MCF 10A (cell line): ENCODE data around the gene GXYLT2. TPM values are rescaled to one million over a fixed set of nuclear protein-coding genes. Genes with fewer than 3 reads are reported as not detected.
A peak's percentile ranks its signal among the peaks of the same experiment; 100 is the strongest.

Experiments
- Bru-seq: library from RNA; stranded (reverse); fragments of 400-500 nt; gene quantifications from one replicate; lab custom pipeline; 2021; lab: Mats Ljungman, UMichigan
- BruChase-seq, 2 experiments: library from RNA; stranded (reverse); fragments of 400-500 nt; gene quantifications; one replicate each; lab custom pipeline; 2021; lab: Mats Ljungman, UMichigan
- BruUV-seq: library from RNA; stranded (reverse); fragments of 400-500 nt; replicated peaks from 2 replicates; lab custom pipeline; 2021; lab: Mats Ljungman, UMichigan
- CTCF ChIA-PET: fragments of 300-600 bp; sonication (Branson Sonifier 250); formaldehyde crosslinking; extraction: SDS; loops from one replicate; lab custom pipeline; 2021; ENCODE audit warnings: antibody characterized with exemption, inconsistent platforms; lab: Yijun Ruan, JAX
- POLR2A ChIA-PET: fragments of 300-600, 350-650 bp; sonication (Branson Sonifier 250); formaldehyde crosslinking; extraction: SDS; loops from one replicate; lab custom pipeline; 2020; ENCODE audit warnings: antibody characterized with exemption, inconsistent platforms; lab: Yijun Ruan, JAX
- DNase-seq: peaks from one replicate; pipeline ENCODE4 v3.0.0-alpha.2; 2018; ENCODE audit not compliant: unreplicated experiment
- H3K27ac Mint-ChIP-seq: one replicate; pipeline ENCODE4 v1.8.0; 2022; ENCODE audit warnings: mild to moderate bottlenecking, low read depth, mixed read lengths; ENCODE audit not compliant: unreplicated experiment
- H3K27me3 Mint-ChIP-seq: one replicate; pipeline ENCODE4 v1.8.0; 2022; ENCODE audit warnings: mixed read lengths; ENCODE audit not compliant: insufficient read depth, unreplicated experiment
- H3K36me3 Mint-ChIP-seq: one replicate; pipeline ENCODE4 v1.8.0; 2022; ENCODE audit warnings: mild to moderate bottlenecking, moderate library complexity, mixed read lengths; ENCODE audit not compliant: insufficient read depth, unreplicated experiment
- H3K4me1 Mint-ChIP-seq: one replicate; pipeline ENCODE4 v1.8.0; 2022; ENCODE audit warnings: mixed read lengths; ENCODE audit not compliant: insufficient read depth, unreplicated experiment
- H3K4me3 Mint-ChIP-seq: one replicate; pipeline ENCODE4 v1.8.0; 2022; ENCODE audit warnings: mild to moderate bottlenecking, moderate library complexity, mixed read lengths; ENCODE audit not compliant: unreplicated experiment
- H3K9me3 Mint-ChIP-seq: one replicate; pipeline ENCODE4 v1.8.0; 2022; ENCODE audit warnings: mixed read lengths; ENCODE audit not compliant: unreplicated experiment
- CTCF ChIP-seq: fragments of 200-600 bp; IDR thresholded peaks from one replicate; pipeline ENCODE4 v1.8.0; 2022; ENCODE audit warnings: antibody characterized with exemption, mild to moderate bottlenecking; ENCODE audit not compliant: unreplicated experiment
- intact Hi-C: fragments of 100-400 bp; cut with micrococcal nuclease; formaldehyde crosslinking; loops from 2 replicates; pipeline ENCODE4 v1.14.1; 2022
- long read RNA-seq: library from polyadenylated mRNA; stranded (forward); transcript quantifications from one replicate; pipeline ENCODE4 v2.0.0, GENCODE V29; 2022
- total RNA-seq: library from RNA; stranded (reverse); gene quantifications from 2 replicates; pipeline ENCODE4 v1.2.3, GENCODE V29; 2022

Gene GXYLT2
- 3.9 and 4.1 TPM in 2 replicates for total RNA-seq
- Bru-seq, nascent RNA, result percentile 39 among the genes with signal in this experiment
- percentile 40 among the genes with signal in this experiment for BruChase-seq, experiment 1, labeled RNA remaining after a 6-hour chase
- BruChase-seq, experiment 2, labeled RNA remaining after a 2-hour chase, result percentile 35 among the genes with signal in this experiment
- long read RNA-seq, transcript GXYLT2-201 (7 exons, 3,260 nt), result major isoform, 6 of 6 reads
- long read RNA-seq, partial matches to known transcripts, result 0 of 6 reads
- long read RNA-seq, other reads (novel, unspliced or antisense), result 0 of 6 reads

GRCh38 chr3:72887705-72888545 lies at the start of gene GXYLT2:
TSS of gene GXYLT2 (plus strand) at chr3:72888046. CDS start at chr3:72888234, 188 bp downstream.
- Mint-ChIP-seq H3K36me3 (no peaks in the 10 kb centered on the region), H3K27ac (no peak within 1 kb of the TSS), H3K4me3 (peak within 1 kb of the TSS; percentile 79), H3K9me3 (no peaks in the 10 kb centered on the region), H3K4me1 (peaks cover 40% of the 10 kb centered on the region), H3K27me3 (no peaks in the 10 kb centered on the region)
- DNase-seq, result peak; percentile 63
- ChIA-PET CTCF (interaction anchor here (0.6 to 4.3 kb wide), 13 partner anchors 9 to 1786 kb away, joined by 3 to 35 read pairs (median 4); no protein-coding TSS in a partner anchor), POLR2A (interaction anchor here (0.7 to 2.6 kb wide), 12 partner anchors 18 to 1204 kb away, joined by 3 to 17 read pairs (median 5); partner anchors contain the start of gene SHQ1)
- BruUV-seq, result no TSS peak
- intact Hi-C loops, result loop anchor here (2.0 to 5.0 kb wide), 2 partner anchors 37 to 109 kb away; partner anchors contain the start of gene PPP4R2
- TF ChIP-seq CTCF, result no peak

- peaks cover 60% of the 10 kb centered on the region for H3K36me3 Mint-ChIP-seq
- BruUV-seq, result no TSS peak
- ChIA-PET POLR2A (interaction anchor here (0.6 to 1.2 kb wide), 3 partner anchors 17 to 1659 kb away, joined by 3 to 5 read pairs (median 5); no protein-coding TSS in a partner anchor), CTCF (no interaction called here)
- no peak for TF ChIP-seq CTCF
- H3K9me3 Mint-ChIP-seq, result no peaks in the 10 kb centered on the region
- intact Hi-C loops, result no loop called here
- peaks cover 3% of the 10 kb centered on the region for H3K4me1 Mint-ChIP-seq
- no peak for DNase-seq
- no peak overlapping the region for H3K4me3 Mint-ChIP-seq
- H3K27ac Mint-ChIP-seq, result no peak overlapping the region
- H3K27me3 Mint-ChIP-seq, result no peaks in the 10 kb centered on the region
These were observed 48.8 kb upstream of the GXYLT2 start for GRCh38 chr3:72839057-72839456.

- Mint-ChIP-seq H3K4me1 (peaks cover 32% of the 10 kb centered on the region), H3K36me3 (peaks cover 31% of the 10 kb centered on the region), H3K9me3 (no peaks in the 10 kb centered on the region), H3K27ac (peak overlapping the region; percentile 18), H3K27me3 (no peaks in the 10 kb centered on the region), H3K4me3 (no peak overlapping the region)
- no peak for TF ChIP-seq CTCF
- ChIA-PET POLR2A (no interaction called here), CTCF (interaction anchor here (0.6 to 1.0 kb wide), 2 partner anchors 10 to 1116 kb away, joined by 3 read pairs; no protein-coding TSS in a partner anchor)
- no TSS peak for BruUV-seq
- intact Hi-C loops, result no loop called here
- peak; percentile 25 for DNase-seq
These were observed 43.3 kb upstream of the GXYLT2 start for GRCh38 chr3:72844436-72844993.
